GM21717 (cell line): ENCODE measurements around the gene MT2A.

Experiments
- ATAC-seq: cut with Tn5 transposase; IDR thresholded peaks from one replicate; pipeline ENCODE4 v1.9.1; 2021; ENCODE audit warnings: mild to moderate bottlenecking, moderate library complexity; ENCODE audit not compliant: unreplicated experiment

The MT2A gene

GRCh38 chr16:56594292-56594619 is 14.1 kb upstream of the MT2A start:
- ATAC-seq: no peak

DNA sequence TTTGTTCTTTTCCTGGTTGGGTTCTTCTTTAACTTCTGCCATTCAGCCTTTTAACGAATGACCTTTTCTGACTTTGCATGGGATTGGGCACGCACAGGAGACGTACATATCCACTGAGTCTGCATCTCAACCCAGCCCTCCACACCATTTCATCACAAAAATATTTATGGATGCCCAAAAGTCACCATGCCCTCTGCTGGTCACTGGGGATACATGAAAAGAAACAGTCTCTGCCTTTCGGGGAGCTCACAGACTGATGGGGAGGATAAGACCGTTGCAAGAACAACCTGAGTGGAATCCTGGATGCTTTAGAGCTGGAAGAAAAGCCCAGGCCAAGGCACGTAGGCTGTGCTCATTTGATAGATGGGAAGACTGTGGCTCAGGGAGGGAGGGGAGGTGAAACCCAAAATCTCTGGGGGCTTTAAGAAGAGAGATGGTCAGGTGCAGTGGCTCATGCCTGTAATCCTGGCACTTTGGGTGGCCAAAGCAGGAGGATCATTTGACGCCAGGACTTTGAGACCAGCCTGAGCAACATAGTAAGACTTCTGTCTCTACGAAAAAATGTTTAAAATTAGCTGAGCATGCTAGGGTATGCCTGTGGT is 7.9 kb upstream of the MT2A start:
- no peak for ATAC-seq

GRCh38 chr16:56601325-56601724 is 7.1 kb upstream of the MT2A start:
- no peak for ATAC-seq

GRCh38 chr16:56603589-56603988 is 4.8 kb upstream of the MT2A start:
- ATAC-seq: no peak

DNA sequence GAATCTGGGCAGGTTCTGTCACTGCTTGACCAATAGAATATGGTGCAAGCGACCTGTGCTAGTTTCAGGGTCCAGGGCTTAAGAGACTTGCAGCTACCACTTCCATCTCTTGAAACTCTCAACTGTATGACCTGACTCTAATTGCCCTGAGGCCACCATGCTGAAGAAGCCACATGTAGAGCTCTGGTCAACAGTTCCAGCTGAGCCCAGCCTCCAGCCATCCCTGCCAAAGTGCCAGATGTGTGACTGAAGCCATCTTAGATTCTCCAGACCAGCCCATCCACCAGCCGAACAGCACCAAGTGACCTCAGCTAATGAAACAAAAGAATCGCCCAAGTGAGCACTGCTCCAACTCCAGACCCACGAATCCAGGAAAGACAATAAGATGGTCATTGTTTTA is 3.4 kb upstream of the MT2A start:
- ATAC-seq: no peak

GRCh38 chr16:56605475-56605874 is 2.9 kb upstream of the MT2A start:
- no peak for ATAC-seq

GRCh38 chr16:56606071-56606475 is 2.3 kb upstream of the MT2A start:
- ATAC-seq: no peak

DNA sequence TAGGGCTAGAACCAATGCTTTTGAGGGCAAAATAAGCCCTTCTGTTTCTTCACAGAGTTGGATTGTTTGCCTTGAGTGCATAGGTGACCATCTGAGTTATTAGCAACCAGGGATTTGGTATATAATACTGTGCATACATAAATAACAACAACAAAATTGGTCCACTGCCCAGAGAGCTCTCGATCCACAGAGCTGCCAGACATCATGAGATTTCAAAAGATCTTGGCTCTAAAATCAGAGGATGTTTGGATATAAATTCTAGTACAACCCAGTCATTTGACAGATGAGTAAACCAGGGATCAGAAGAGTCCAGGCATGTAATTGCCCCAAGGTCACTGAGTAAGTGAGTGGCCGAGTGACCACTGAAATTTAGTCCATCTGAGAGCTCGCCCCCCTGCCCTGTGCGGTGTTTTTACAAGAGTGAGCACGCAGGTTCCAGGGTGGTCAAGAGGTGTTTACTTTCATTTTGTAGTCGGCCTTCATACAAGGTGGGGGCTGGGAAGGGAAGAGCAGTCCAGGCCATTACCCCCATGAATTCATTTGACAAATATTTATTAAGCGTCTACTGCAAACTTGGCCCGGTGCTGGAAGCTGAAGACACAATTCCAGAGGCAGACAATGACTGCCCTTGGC is 1.8 kb upstream of the MT2A start:
- no peak for ATAC-seq

DNA sequence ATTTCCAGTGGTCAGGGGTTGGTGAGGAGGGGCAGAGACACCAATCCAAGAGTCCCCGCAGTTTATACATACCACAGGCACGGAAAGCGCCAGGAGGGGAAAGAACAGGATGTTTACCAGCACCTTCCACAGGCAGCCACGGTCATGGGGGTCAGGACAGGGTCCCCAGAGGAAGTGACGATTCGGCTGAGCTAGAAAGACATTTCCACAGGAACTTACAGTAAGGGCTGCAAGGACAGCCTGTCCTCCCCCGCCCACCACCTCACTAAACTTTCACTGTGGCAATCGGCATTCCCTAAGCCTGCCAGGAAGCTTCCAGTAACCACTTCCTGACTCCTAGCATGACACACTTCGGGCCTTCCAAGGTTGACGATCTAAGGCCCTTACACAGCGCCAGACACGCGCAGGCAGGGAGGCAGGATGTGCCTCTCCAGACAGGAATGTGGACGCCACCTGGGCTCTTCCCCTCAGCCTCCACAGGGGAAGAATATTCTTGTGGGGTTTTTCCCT is 1.2 kb upstream of the MT2A start:
- no peak for ATAC-seq

GRCh38 chr16:56607675-56608042 is 725 bp upstream of the MT2A start:
- ATAC-seq: no peak

- ATAC-seq: no peak
Measured at GRCh38 chr16:56608876-56609462, 585 bp downstream of the MT2A start.

DNA sequence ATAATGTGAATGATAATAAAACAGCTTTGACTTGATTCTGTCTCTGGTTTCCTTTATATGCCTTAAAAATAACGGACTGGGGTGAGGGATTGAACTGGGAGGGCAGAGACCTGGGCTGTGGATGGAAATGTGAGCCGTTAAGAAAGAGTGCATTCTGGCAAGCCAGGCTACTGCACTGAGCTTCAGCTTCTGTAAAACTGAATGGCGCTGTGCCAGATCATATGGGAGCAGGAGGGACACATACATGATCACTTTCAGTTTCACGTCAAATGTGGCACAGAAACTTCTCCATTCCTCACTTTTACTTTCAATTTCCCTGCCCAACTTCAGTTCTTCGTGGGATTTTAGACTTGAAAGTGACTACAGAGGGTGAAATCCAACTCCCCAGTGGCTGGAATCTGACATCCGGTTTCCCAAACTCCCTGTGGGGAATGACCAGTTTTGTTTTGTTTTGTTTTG is 1.1 kb downstream of the MT2A start:
- peak; percentile 41 for ATAC-seq

DNA sequence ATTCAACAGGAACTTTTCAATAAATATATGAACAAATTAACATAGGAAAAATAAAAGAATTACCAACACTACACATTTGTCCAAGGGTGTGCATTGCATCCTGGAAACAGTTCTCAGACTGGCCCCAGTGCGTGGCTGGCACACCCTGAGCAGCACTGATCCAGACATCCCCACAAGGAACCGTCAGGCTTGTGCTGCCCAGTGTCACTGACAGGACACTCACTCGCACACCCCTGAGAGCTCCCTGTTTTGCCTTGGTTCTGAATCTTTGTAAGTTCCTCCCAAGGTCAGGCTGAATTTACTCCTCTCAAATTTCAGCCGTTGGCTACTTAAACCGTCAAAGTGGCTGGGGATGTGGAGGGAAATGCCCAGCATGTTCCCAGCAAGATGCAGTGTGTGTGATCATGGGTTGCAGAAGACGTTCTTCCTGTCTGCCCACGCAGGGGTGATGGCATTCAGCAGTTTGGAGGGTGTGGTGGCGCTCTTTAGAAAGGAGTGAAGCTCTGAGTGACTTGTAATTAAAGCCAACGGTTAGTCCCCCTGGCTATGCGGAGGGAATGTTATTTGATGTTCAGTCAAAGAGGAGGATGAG is 1.7 kb downstream of the MT2A start:
- no peak for ATAC-seq

GRCh38 chr16:56610609-56611111 is 2.3 kb downstream of the MT2A start:
- no peak for ATAC-seq

DNA sequence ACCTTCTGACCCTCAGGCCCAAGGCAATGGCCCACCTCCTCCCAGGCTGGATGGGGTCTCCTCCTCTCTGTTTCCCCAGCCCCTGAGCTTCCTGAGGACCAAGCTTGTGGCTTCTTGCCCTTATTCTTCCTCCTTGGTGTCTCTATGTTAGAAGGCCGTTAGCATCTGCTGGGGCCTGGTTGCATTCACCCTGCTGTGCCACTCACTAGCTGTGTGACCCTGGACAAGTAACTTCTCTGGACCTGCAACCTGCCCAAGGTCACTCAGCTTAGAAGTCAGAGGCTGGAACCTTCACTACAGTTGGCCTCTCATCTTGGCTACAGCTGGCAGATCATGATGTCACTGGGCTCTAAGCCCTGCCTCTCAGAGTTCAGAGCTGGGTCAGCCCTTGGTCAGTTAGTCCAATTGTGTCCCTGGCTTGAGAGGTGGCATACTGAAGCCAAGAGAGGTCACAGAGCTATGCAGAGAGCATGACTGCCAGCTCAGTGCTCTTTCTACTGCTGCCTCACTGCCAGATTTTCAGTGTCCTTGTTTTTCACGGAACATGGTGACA is 3.0 kb downstream of the MT2A start:
- ATAC-seq: no peak

- ATAC-seq: no peak
Measured at GRCh38 chr16:56613706-56614105, 5.3 kb downstream of the MT2A start.

DNA sequence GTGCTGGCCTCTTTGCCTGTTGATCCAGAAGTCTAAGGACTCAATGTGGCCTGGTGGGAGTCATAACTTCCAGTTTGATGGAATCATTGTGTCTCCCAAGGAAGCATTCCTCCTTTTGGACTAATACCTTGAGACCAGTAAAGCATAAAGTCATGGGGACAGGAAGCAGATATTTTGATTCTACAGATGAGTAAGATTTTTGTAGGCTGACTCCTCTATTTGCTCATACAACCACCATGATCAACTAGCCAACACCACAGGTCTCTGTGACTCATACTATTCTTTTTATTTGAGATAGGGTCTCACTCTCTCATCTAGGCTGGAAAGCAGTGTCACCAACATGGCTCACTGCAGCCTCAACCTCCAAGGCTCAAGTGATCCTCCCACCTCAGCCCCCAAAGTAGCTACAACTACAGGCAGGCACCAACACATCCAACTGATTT is 6.2 kb downstream of the MT2A start:
- ATAC-seq: no peak

- ATAC-seq: no peak
Measured at GRCh38 chr16:56615353-56615752, 7.0 kb downstream of the MT2A start.

GRCh38 chr16:56616608-56617211 is 8.3 kb downstream of the MT2A start:
- ATAC-seq: no peak

- no peak for ATAC-seq
Measured at GRCh38 chr16:56617212-56618085, 9.1 kb downstream of the MT2A start.
